Kidney capillary endothelial cell (primary cell): Measurements from ENCODE around the gene TXNRD1.
"Not testable (repeated sequence)": the region's sequence is repeated elsewhere in the genome, so short reads cannot be mapped to it uniquely, and the experiment has no call there.

Source experiments
- DNase-seq: peaks from one replicate; pipeline ENCODE4 v3.0.0-alpha.2; 2018; ENCODE audit warnings: low spot score

The TXNRD1 gene

GRCh38 chr12:104304261-104305009, 88.9 kb downstream of the TXNRD1 start:
- DNase-seq = no peak

- DNase-seq = no peak
These were observed 89.8 kb downstream of the TXNRD1 start for GRCh38 chr12:104305349-104305748.

- DNase-seq = no peak
These were observed 90.8 kb downstream of the TXNRD1 start for GRCh38 chr12:104306376-104306775.

GRCh38 chr12:104306943-104307654, 91.5 kb downstream of the TXNRD1 start:
- no peak for DNase-seq

GRCh38 chr12:104307655-104308000, 92.0 kb downstream of the TXNRD1 start:
- no peak for DNase-seq

GRCh38 chr12:104309446-104309993, 93.9 kb downstream of the TXNRD1 start:
- no peak for DNase-seq

- no peak for DNase-seq
These were observed 95.4 kb downstream of the TXNRD1 start for GRCh38 chr12:104310751-104311633.

- no peak for DNase-seq
These were observed 96.6 kb downstream of the TXNRD1 start for GRCh38 chr12:104312202-104312601.

- no peak for DNase-seq
These were observed 97.1 kb downstream of the TXNRD1 start for GRCh38 chr12:104312654-104313053.

GRCh38 chr12:104313568-104314241, 98.1 kb downstream of the TXNRD1 start:
- DNase-seq = no peak

- no peak for DNase-seq
These were observed 98.6 kb downstream of the TXNRD1 start for GRCh38 chr12:104314242-104314614.

- DNase-seq = no peak
These were observed 100.0 kb downstream of the TXNRD1 start for GRCh38 chr12:104315326-104316224.

- DNase-seq = no peak
These were observed 101.4 kb downstream of the TXNRD1 start for GRCh38 chr12:104316936-104317335.

GRCh38 chr12:104317538-104318210, 102.1 kb downstream of the TXNRD1 start:
- no peak for DNase-seq

- no peak for DNase-seq
These were observed 103.4 kb downstream of the TXNRD1 start for GRCh38 chr12:104319028-104319427.

GRCh38 chr12:104319918-104320626, 104.5 kb downstream of the TXNRD1 start:
- no peak for DNase-seq

- no peak for DNase-seq
These were observed 105.0 kb downstream of the TXNRD1 start for GRCh38 chr12:104320627-104321024.

GRCh38 chr12:104321949-104322348, 106.4 kb downstream of the TXNRD1 start:
- no peak for DNase-seq

GRCh38 chr12:104322533-104322932, 107.0 kb downstream of the TXNRD1 start:
- DNase-seq = not testable (repeated sequence)

GRCh38 chr12:104323899-104324298, 108.3 kb downstream of the TXNRD1 start:
- no peak for DNase-seq
